HG03060 (cell line): ENCODE data around the gene OXNAD1.
A peak's percentile ranks its signal among the peaks of the same experiment; 100 is the strongest.

Experiments
- ATAC-seq: cut with Tn5 transposase; IDR thresholded peaks from one replicate; pipeline ENCODE4 v1.9.1; 2021; ENCODE audit warnings: low read depth, moderate number of reproducible peaks; ENCODE audit not compliant: unreplicated experiment

Gene OXNAD1

DNA sequence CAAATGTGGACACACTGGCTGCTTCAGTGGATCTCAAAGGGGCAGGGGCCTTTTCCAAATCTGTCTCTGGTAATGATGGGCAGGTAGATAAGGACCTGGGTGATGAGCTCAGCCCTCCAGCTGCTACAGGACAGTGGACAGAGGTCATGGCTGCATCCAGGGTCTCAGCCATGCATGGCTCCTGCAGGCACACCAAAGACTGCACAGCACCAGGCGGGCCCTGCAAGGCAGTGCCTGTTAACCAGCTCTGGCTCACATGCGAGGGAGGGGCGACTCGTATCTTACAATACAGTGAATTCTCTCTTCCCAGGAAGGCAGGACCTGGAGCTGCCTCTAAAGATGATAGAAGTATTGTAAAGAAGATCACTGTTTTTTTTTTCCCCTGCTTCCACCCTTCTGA is 58.7 kb downstream of the OXNAD1 start:
- ATAC-seq, result no peak

DNA sequence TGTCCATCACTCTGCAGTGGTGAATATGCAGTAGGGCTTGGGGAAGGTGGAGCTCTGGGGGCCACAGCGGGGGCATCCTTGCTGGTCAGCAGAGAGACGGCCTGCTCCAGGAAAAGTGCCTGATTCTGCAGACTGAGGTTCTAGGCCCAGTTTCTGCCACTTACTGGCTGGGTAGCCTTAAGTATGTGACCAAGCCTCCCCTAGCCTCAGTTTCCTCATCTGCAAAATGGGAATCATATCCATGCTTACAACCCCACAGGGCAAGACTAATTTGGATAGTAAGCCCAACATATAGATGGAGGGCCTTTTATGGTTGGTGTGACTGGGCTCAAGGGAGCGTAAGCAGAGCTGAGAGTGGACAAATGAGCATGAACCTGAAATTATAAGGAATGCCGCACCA is 60.8 kb downstream of the OXNAD1 start:
- ATAC-seq, result no peak

DNA sequence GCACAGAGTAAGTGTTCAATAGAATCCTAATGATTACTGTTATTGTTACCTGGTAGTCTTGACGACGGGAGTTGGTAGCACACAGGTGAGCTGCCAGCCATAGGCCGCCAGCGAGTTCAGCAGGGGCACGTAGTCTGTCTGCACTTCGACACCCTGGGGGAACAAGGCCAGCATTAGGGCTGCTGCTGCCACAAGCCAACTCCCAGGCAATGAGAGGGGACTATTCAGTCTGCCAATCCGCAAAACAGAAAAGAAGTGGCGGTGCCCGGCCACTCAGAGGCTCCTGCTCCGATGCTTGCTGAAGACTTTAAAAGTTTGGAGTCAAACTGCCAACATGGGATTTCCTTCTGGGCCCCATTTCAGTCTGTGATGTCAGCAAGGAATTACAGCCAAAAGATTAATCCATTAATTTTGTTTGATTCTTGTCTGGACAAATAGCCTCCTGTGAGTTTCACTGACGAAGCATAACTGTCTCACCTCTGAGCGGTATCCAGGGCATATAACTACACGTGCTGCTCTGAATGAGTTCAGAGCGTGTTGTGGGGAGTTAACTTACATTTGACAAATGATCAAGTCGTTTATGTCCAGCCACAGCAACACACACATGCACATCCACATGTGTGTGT is 61.8 kb downstream of the OXNAD1 start:
- no peak for ATAC-seq

DNA sequence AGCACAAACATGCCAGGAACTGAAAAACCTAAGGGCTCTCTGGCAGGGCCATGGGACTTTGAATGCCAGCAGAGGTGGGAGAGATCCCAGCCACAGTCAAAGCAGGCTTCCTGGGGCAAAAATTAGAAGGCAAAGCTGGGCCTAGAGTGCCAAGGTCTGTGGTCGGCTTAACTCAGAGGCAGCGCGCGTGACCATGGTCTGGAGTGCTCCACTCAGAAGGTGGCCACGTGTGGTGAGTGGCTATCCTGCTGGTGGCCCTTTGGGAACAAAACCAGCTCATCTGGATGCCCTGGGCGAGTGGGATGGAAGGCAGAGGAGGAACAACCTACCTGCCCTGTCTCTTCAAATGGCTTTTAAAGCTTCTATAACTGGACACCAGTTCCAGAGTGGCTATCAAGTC is 63.1 kb downstream of the OXNAD1 start:
- ATAC-seq, result no peak

DNA sequence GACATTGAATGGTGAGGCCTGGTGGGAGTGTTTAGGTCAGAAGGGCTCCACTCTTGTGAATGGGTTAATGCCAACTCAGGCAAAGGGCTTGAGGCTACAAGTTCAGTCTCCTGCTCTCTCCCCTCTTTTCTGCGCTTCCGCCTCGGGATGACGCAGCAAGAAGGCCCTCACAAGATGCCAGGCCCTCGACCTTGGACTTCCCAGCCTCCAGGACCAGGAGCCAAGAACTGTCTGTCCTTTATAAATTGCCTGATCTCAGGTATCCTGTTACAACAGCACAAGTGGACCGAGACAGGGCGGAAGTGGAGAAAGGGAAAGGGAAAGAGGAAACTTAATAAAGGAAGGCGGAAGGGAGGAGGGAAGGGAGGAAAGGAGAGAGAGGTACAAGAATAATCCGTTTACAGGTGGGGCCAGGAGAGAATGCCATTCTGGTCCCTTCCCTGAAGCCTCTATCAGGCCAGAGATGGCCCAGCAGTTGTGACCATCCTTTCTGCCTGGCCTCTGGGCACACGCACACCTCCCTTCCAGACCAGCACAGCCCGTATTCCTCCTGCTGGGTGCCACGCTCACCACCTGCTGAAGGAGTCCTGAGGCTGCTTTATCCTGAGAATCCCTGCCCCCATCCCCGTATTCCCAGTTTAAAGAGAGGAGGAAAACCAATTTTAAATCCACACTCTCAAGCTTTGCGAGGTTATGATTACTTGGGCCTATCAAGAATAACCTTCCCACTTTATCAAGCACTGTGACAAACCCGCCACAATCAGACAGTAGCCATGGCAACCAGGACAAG is 64.2 kb downstream of the OXNAD1 start:
- ATAC-seq, result no peak

DNA sequence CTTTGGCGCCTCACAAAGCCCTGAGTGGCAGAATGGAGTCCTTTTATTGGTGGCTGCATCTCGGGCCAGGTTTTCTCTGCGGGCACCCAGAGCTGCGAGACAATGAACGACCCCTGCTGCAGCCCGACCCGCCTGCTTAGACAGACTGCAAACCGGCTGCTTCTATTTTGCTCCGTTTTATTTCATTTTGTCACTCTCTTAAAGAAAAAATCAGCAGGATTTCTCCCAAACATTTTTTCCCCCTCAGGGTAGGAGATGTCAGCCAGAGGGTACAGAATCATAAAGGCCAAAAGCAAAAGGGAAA is 64.8 kb downstream of the OXNAD1 start:
- ATAC-seq, result no peak

DNA sequence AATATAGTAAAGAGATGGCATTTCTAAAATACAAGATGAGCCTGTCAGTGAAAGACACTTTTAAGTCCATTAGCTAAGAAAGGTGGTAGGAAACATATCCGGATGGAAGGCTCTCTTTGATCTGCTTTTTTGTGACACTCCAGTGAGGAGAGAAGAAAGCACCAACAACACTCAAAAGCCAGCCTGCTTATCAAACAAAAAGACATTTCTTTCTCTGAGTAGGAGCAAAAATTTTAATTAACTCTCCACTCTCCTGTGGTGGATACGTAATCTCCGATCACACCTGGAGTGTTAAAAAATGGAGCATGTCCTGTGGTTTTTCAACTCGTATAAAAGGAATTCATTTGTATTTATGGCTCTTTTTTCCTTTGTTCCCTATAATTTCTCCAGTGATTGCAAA is 65.3 kb downstream of the OXNAD1 start:
- ATAC-seq, result no peak

DNA sequence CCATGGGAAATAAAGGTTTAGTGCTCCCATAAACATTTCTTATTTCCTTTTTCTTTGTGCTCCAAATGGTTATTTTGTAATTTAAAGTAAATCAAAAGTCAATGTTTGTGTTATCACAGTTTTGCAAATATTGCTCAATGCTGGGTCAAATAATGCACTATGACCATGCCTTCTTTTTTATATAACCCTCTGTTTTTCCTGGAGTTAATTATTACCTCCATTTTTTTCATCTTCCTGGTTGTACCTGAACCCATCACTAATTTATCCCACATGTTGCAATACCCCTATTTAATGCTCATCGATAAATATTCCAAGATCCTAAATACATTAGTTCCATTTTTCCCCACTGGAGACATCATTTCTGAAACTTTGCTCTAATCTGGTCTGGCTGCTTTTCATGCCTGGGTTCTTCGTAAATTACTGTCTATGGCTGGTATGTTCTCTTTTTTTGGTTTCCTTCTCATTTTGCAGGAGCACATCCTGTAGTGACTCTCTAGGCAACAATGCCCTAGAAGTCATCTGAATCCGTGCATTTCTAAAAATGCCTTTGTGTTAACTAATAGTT is 66.4 kb downstream of the OXNAD1 start:
- ATAC-seq, result no peak

DNA sequence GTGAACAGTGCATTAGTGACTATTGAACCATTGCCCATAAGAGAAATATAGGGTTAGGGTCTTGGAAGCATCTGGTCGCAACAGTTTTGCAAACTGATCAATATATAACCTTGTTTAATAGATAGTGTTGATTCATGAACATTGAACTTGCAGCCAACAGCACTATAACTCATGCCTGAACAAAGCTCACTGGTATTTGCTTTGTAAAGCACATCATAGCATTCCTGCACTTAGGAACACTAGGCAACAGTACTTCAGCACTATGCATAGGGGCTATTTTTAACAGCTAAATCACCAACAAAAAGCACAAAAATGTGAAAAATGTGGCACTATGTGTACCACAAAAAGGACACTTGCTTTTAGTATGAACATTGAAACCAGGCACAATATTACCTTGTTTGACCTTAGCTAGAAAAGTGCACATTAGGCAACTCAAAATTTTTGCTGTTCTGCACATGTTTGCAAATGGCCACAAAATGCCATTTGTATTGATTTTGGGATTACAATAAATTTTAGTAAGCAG is 68.0 kb downstream of the OXNAD1 start:
- no peak for ATAC-seq

DNA sequence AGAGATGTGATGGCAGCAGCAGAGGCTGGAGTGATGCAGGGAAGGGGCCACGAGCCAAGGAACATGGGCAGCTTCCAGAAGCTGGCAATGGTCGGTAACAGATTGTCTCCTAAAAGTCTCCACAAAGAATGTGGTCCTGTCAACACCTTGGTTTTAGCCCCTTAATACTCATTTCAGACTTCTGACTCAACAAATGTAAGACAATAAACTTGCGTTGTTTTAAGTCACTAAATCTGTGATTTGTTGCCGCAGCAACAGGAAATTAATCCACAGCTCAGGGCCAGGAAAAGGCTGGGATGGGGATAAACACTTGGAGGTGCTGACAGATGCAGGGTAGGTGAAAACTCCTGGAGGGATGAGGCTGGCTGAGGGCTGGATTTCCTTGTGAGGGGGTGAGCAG is 69.9 kb downstream of the OXNAD1 start:
- ATAC-seq, result no peak

DNA sequence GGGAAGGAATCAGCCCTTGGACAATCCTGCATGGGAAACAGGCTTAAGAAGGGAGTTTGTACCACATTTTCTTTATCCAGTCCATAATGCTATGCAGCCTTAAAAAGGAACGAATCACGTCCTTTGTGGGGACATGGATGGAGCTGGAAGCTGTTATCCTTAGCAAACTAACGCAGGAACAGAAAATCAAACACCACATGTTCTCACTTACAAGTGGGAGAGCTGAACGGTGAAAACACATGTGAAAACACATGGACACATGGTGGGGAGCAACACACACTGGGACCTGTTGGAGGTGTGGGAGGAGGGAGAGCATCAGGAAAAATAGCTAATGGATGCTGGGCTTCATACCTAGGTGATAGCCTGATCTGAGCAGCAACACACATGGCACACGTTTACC is 70.3 kb downstream of the OXNAD1 start:
- no peak for ATAC-seq

DNA sequence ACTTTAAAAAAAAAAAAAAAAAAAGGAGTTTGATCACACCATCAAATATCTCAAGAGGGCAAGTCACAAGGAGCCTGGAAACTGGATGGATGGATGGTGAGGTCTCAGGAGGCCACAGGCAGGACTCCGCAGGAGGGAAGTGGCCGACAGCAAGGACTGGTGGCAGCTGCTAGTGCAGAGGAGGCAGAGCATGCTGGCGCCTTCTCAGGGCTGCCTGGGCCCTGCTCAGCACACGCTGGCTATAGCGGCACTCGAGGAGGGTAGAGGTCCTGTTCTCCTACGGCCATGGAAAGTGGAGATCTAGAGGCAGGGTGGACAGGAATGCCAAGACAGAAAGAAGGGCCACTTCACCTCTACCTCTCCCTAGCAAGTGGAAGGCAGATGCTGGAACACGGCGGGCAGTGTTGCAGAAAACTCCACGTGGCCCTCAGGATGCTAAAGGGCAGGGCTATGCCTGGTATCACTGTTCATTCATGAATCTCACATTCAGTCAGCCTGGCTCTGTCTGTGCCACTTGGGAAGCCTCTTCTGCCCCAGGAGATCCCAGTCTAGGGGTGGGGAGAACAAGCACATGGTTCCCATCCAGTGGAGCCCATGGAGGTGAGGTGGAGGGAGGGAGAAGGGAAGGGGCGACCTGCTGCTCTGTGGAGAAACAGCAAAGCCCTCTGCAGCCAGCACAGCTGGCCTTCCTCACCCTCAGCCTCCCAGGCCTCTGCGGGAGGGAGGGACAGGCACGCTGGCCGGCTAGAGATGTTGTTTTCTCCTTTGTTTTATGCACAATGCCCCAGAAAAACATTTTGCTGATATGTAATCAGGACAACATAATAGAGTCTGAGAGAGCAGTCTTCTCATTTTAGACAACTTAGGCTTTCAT is 71.0 kb downstream of the OXNAD1 start:
- ATAC-seq, result no peak

DNA sequence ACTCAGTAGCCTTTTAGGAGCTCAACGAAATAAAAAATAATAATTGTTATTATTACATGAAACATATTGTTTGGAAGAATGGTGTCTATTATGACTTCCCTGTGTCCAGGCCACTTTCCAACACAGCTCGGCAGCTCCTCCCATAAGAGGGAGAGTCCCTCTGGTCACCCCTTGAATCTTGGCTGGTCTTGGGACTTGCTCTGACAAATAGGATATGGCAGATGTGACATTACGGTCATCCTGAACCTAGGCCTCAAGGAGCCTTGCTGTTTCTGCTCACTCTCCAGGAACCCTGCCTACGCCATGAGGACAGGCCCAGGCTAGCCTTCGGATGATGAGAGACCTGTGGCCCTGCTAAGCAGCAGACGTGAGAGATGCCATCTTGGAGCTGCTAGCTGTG is 71.8 kb downstream of the OXNAD1 start:
- ATAC-seq, result no peak

DNA sequence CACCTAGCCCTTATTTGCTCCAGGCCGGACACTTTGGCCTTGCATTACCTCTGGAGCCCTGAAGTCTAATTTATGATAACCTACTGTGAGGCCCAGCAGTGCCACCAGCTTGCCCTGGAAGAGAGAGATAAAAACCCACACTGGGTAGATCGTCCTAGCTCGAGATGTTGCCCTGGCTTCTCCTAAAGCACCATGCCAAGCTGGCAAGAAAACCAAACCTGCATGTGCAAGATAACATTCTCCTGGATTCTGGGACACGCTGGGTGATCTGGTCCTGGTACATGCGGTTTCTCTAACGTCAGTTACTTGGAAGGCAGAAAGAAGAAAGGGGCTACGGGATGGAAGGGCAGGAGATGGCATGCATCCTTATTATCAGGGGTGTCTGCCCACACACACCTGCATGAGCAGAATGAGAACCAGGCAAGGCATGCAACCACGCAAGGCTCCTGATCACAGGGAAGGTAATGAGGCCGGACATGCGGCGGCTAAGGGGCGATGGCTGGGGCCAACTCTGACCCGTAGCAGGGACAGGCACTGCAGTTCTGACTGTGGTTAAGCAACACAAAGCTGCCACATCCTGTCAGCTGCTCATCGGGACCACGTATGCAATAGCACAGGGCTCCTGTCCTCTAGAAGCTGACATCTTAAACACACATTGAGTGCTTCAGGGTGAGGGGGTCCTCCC is 73.0 kb downstream of the OXNAD1 start:
- no peak for ATAC-seq

DNA sequence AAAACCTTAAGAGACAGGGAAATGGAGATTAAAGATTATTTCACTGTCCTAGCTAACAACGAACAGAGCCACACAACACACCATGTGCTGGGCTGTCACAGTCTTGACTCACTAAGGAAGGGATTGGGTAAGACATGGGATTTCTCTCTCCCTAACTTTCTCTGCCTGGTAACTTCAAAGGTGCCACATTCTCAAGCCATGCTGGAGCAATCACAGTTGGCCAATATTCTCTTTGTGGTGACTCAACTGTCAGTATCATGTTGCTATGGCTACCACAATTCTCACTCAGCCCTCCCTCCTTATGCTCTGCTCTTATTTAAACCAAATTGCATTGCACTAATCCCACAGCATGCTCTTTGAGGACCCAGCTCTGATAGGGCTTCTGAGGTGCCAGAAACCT is 74.0 kb downstream of the OXNAD1 start:
- ATAC-seq, result peak; percentile 49

DNA sequence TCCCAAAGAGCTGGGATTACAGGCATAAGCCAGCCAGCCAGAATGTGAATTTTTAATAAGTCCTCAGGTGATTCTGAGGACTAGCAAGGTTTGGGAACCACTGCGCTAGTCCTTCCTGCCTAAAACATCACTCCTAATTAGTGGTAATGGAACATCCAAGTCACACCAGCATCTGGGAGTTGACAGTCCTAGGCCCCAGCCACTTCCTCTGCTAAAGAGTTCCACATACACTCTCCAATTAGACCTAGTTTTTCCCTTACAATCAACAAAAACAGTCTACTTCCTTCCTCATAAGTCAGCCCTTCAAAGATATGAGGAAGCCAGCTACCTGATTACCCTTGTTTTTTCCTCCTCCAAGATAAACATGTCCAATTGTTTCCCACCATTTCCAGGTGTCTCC is 78.1 kb downstream of the OXNAD1 start:
- ATAC-seq, result no peak

DNA sequence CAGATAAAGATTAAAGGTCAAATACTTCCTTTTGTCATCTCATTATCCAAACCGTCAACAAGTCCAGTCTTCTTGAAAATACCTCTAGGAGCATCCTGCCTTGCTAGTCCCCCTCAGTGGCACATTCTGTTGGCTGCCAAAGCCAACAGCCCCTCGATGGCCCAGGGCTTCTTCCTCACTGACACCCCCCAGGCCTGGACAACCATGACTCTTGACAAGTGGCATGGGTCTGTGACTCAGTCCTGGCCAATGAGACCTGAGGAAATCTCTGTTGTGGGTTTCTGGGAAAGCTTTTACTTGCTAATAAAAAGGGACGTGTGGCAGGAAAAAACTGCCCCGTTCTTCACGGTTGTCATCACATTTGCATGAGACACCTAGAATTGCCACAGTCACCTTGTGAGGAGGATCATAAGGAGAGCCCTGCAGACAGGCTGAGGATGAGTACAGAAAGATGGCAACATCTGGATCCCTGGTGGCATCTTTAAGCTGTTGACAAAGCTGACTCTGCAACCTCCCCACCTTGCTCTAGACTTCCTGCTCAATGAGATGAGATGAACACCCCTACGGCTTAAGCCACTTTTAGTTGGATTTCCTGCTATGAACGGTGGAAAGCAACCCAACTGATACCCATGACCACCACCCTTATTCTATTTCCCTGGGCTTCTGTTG is 81.5 kb downstream of the OXNAD1 start:
- ATAC-seq, result no peak

DNA sequence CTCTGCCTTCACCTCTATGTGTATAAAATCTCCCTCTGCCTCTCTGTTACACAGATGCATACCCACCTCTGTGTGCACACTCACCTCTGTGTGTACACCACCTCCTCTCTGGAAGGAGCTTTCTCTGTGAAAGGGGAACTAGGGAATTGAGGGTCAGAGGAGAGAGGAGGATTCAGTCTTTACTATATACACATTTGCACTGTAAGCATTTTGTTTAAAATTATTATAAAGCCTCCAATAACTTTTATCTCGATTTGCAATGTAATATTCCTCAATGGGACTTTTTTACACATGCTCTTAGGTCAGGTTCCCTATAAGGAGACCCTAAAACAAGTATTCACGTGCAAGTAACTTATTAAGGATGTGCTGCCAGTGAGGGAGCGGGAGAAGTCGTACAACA is 82.5 kb downstream of the OXNAD1 start:
- ATAC-seq, result no peak

DNA sequence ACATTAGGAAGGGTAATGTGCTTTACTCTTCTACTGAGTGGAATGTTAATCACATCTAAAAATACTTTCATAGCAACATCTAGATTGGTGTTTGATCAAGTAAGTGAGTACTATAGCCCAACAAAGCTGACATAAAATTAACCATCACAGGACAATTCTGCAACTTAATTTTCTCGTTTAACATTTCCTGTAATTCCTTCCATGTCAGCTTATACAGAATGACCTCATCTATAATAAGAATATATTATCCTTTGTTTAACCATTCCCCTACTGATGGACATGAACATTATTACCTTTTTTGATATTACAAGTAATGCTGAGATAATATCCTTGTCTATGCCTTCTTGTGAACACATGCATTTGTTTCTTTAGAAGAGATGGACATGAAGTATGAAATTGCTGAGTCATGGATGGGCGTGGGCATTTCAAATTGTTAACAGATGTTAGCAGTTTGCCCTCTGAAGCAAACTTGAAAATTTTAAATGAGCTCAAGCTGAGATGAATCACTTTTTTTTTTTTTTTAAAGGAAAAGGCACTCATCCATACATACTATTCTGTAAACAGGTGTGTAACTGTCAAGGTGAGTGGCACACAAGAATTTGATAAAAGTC is 85.1 kb downstream of the OXNAD1 start:
- no peak for ATAC-seq
